CD4-positive, alpha-beta T cell treated with Interleukin-6 at 100 ng/mL for 8 hours (primary cell): ENCODE measurements around the gene TTPAL.
A peak's percentile ranks its signal among the peaks of the same experiment; 100 is the strongest.

ENCODE experiments used
- DNase-seq: peaks from one replicate; pipeline ENCODE4 v3.0.0-alpha.2; 2020; ENCODE audit warnings: mixed read lengths, low spot score

TTPAL gene

GRCh38 chr20:44475694-44476560 is at the start of gene TTPAL:
Gene TTPAL (plus strand): TSS chr20:44475874. CDS start chr20:44480000, 4,126 bp downstream.
- peak; percentile 87 for DNase-seq

- DNase-seq, result no peak
Measured at GRCh38 chr20:44425923-44426322, 49.8 kb upstream of the TTPAL start.

DNA sequence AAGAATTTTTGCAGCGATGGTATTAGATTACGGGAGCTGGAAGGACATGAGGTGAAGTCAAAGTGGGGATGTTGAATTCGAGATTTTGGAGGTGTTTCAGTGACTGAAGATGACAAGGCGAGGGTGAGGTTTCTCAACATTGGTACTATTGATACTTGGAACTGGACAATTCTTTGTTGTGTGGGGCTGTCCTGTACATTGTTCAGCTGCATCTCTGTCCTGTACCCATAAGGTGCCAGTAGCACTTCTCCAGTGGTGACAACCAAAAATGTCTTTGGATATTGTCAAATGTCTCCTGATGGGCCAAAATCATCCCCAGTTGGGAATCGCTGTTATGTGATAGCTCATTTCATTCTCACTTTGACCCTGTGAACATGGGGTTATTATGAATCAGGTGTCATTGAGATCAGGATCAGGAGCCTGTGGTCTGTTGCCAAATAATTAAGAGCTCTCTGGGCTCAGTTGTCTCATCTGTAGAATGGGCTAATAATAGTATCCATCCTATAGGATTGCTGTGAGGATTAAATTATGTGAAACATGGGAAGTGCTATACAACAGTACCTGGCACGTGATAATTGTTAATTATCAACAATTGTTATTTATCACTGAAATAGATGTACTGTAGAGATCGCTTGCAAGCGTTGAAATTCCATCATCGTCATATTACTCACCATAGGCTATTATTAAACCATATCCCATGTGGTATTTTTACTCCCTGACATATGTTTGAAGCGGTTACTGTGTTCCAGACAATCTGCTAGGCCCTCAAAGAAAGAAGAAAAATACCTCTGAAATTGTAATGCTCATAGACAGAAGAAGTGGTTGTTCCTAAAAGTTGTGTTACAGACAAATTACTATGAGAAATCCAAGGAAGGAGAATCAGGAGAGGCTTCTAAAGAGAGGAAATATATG is 48.5 kb upstream of the TTPAL start:
- no peak for DNase-seq

DNA sequence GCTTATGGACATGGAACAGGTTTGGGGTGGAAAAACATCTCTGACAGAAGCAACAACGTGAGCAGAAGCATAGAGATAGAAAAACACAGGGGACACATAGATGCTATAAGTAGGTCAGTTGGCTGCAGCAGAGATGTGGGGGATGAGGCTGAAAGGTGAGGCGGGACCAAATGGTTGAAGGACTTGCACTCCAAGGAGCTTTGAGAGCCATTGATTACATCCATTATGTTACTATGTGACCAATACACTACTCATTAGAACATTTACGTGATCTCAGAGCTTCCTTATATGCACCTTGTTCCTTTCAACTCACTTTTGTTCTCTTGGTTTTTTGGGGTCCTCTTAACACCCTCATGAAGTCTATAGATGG is 47.9 kb upstream of the TTPAL start:
- no peak for DNase-seq

GRCh38 chr20:44428174-44429016 is 47.3 kb upstream of the TTPAL start:
- DNase-seq, result no peak

GRCh38 chr20:44429017-44429339 is 46.7 kb upstream of the TTPAL start:
- DNase-seq, result no peak

DNA sequence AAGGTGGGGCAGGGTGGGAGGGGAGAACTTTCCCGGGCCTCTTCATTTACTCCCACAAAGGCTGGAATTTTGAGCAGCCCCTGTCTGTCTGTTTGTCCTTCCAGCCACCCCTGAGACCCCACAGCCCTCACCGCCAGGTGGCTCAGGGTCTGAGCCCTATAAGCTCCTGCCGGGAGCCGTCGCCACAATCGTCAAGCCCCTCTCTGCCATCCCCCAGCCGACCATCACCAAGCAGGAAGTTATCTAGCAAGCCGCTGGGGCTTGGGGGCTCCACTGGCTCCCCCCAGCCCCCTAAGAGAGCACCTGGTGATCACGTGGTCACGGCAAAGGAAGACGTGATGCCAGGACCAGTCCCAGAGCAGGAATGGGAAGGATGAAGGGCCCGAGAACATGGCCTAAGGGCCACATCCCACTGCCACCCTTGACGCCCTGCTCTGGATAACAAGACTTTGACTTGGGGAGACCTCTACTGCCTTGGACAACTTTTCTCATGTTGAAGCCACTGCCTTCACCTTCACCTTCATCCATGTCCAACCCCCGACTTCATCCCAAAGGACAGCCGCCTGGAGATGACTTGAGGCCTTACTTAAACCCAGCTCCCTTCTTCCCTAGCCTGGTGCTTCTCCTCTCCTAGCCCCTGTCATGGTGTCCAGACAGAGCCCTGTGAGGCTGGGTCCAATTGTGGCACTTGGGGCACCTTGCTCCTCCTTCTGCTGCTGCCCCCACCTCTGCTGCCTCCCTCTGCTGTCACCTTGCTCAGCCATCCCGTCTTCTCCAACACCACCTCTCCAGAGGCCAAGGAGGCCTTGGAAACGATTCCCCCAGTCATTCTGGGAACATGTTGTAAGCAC is 46.0 kb upstream of the TTPAL start:
- no peak for DNase-seq

DNA sequence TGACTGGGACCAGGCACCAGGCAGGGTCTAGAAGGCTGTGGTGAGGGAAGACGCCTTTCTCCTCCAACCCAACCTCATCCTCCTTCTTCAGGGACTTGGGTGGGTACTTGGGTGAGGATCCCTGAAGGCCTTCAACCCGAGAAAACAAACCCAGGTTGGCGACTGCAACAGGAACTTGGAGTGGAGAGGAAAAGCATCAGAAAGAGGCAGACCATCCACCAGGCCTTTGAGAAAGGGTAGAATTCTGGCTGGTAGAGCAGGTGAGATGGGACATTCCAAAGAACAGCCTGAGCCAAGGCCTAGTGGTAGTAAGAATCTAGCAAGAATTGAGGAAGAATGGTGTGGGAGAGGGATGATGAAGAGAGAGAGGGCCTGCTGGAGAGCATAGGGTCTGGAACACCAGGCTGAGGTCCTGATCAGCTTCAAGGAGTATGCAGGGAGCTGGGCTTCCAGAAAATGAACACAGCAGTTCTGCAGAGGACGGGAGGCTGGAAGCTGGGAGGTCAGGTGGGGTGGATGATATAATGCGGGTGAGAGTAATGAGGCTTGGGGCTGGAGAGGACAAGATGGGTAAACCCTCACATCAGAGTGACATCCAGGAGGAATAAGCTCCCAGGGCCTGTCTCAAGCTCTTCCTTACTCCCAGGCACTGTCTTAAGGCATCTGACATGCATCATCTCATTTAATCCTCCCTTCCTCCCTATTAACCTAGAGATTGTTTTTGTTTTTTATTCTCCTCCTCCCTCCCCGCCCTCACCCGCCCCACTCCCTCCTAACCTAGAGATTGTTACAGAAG is 45.2 kb upstream of the TTPAL start:
- DNase-seq, result no peak

- DNase-seq, result no peak
Measured at GRCh38 chr20:44431118-44431501, 44.6 kb upstream of the TTPAL start.

GRCh38 chr20:44431502-44432234 is 44.0 kb upstream of the TTPAL start:
- no peak for DNase-seq

- DNase-seq, result no peak
Measured at GRCh38 chr20:44432618-44433577, 42.8 kb upstream of the TTPAL start.

DNA sequence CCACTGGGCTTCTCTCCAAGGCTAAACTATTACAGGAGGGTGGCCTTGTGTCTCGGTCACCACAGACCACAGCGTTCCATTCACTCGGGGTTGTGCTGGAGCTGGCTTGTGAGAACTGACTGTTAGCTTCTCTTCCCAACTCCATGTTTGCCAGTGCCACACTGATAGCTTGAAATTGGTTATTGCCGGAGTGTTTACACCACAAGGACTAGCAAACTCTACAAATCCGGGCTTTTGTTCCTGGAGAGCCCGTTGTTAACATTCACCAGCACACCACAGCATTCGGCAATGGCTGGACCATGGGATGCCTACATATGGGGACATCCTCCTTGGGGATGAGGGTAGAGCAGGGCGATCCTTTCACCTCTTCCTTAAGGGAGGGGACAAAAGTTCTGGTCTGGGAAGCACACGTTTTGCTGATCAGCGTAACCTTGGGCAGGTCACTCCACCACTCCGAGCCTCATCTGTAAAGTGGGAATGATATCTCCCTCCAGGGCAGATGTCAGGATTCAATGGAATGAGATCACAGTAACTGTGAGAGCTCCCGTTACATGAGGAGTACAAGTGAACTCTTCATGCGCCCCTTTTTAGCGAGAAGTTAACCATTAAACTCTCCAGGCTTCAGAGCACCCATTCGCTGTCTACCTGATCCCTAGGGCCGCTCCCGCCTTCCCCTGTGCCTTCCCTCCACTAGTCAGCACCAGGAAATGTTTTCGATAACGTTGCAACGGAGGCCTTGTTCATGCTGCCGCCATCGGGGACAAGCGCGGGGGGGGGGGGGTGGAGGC is 41.7 kb upstream of the TTPAL start:
- DNase-seq, result no peak

DNA sequence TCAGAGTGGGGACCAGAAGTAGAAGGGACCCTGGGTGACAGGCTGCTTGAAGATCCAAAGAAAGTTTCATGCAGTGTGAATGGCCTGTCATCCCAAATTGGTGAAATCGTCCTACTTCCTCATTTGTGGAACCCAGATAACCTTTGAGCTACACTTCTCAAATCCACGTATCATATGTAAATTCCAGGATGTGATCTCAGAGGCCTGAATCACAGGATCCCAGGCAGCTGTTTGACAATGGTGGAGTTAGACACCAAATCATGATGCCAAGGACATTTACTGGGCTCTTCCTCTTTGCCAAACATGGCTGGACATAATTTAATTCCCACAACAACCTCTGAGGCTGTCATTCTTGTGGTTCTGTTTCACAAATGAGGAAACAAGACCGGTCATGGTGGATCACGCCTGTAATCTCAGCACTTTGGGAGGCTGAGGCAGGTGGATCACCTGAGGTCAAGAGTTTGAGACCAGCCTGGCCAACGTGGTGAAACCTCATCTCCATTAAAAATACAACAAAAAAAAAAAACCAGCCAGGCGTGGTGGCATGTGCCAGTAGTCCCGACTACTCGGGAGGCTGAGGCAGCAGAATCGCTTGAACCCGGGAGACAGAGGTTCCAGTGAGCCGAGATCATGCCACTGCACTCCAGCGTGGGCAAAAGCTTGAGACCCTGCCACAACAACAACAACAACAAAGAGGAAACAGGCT is 39.9 kb upstream of the TTPAL start:
- DNase-seq, result no peak

GRCh38 chr20:44436393-44436792 is 39.3 kb upstream of the TTPAL start:
- DNase-seq, result no peak

- no peak for DNase-seq
Measured at GRCh38 chr20:44437497-44437896, 38.2 kb upstream of the TTPAL start.

- DNase-seq, result no peak
Measured at GRCh38 chr20:44438782-44439181, 36.9 kb upstream of the TTPAL start.

DNA sequence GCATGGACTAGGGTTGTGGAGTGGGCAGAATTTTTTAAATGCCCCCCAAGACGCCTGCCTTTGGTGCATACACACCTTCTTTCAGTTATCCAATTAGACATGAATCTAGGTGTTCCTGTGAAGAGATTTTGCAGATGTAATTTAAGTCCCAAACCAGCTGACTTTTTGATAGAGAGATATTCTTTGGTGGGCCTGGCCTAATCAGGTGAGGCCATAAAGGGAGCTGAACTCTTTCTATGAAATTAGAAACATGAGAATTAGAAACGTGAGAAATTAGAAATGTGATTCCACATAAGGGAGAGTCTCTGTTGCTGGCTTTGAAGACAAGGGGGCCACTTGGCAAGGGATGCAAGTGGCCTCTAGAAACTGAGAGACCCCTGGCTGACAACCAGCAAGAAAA is 36.4 kb upstream of the TTPAL start:
- DNase-seq, result no peak
